22Rv1 (cell line): ENCODE data around the gene SLC16A5.

Source experiments
- H3K27ac ChIP-seq: fragments of 450-650 bp; 2 replicates; pipeline ENCODE4 v1.5.1; 2017
- CTCF ChIP-seq: fragments of 450-650 bp; IDR thresholded peaks from 2 replicates; pipeline ENCODE4 v1.5.1; 2017; ENCODE audit warnings: mild to moderate bottlenecking
- ZFX ChIP-seq: fragments of 450-650 bp; IDR thresholded peaks from 2 replicates; pipeline ENCODE4 v1.6.1; 2017; ENCODE audit warnings: antibody characterized with exemption, borderline replicate concordance

Gene SLC16A5

GRCh38 chr17:75102385-75102821 is 14.6 kb downstream of the SLC16A5 start:
- TF ChIP-seq CTCF (no peak), ZFX (no peak)

DNA sequence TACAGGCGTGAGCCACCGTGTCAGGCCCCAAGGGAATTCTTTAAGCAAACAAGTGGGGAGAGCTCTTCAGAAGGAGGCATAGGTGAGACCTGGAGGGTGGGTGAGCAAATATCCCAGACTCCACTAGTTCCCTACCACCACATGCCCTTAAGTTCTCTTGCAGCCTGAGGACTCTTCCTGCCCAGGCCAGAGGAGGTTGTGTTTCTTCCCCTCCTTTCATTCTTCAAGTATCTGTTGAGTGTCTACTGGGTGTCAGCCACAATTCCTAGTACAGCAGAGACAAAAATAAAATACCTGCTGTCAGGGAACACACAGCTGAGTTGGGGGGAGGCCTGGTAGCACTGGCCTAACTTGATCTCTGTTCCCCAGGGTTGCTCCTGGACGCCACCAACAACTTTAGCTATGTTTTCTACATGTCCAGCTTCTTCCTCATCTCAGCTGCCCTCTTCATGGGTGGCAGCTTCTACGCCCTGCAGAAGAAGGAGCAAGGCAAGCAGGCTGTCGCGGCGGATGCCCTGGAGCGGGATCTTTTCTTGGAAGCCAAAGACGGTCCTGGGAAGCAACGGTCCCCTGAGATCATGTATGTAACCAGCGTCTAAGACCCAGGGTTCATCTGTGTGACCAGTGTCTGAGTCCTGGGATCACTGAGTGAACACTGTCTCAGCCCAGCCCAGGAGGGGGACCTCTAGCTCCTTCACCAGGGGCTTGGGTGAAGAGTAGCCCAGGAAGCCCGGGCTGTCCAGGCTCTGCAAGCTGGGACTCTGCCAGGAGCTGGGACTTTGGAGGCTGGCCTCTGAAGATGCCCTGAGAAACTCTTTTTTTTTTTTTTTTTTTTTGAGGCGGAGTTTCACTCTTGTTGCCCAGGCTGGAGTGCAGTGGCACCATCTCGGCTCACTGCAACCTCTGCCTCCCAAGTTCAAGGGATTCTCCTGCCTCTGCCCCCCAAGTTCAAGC is 16.1 kb downstream of the SLC16A5 start:
- TF ChIP-seq ZFX: no peak
- no peak overlapping the region for H3K27ac ChIP-seq

More at GRCh38 chr17:75102385-75102821, 14.6 kb downstream of the SLC16A5 start:
- H3K27ac ChIP-seq: no peak overlapping the region

DNA sequence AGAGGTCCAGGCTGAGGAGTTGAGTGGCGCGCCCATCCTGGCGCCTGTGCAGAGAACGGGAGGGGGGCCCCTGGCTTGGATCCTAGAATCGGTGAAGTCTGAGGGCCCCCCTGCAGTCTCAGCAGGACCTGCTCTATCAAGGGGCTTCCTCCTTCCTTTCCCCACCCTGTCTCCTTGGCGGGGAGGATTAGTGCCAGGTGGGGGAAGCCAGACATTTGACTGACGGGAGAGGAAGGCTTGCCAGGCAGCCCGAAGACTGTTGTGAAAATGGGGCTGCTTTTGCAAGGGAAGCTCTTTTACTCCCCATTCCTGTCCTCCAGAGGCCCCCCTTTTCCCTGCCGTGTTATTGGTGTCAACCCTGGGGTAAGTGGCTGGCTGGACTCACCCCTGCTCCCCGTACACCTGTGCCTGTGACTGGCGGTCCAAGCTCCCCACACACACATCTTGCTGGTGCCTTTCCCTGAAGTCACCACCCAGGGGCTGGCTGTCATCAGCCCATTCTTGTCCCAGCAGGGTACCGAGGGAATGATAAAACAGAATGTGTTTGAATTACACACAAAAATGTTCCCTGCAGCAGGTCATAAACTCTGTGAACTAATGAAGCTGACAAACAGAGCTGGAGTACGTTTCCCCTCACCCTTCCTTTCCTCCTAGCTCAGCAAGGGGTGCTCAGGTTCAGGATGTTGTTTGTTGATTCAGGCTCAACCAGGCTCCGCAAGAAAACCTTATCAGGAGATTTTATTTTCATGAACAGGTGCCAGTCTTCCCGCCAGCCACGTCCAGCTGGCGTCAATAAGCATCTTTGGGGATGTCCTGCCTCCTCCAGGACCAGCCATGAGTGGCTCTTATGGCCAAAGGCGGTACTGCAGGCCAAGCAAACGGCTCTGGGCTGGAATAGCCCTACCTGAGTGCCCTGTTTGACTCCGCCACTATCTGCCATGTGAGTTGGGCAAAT is 17.6 kb downstream of the SLC16A5 start:
- peak overlapping the region; percentile 31; the same call in 1 of the 2 replicates for H3K27ac ChIP-seq
- TF ChIP-seq ZFX (no peak), CTCF (peak; percentile 83)

DNA sequence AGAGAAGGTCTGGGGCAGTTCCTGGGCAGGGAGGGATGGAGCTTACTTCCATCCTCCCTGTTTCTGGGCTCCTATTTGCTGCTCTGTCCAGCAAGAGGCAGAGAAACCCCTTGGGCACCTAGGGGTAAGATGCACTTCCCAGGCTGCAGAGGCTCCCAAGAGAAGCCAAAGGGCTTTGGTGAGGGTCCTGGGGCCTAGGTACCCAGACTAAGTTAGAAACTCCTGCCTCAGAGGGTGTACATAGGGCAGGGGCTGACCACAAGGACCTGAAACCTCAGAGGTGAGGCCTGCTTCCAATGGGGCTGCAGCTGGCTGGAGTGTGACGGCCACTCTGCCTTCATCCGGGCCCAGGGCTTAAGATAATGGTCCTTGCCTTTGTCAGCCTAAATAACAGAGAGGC is 20.4 kb downstream of the SLC16A5 start:
- no peak for TF ChIP-seq CTCF
- no peak for TF ChIP-seq ZFX
- no peak overlapping the region for H3K27ac ChIP-seq

DNA sequence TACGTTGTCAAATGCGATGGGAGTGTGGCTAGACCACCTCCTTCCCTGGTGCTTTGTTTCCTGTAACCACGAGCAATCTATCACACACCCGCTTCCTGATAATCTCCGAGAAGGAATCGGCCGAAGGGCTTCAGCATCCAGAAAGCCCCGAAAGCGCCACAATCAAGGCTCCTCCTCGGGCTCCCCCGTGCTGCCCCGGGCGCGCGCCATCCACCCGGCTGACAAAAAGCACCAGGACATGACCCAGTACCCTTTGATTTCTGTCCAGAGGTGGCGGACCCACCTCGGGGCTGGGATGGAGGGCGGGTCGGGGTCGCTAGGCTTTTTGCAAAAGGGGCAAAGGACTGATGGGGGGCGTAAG is 21.3 kb downstream of the SLC16A5 start:
- no peak overlapping the region for H3K27ac ChIP-seq
- TF ChIP-seq ZFX (no peak), CTCF (no peak)

DNA sequence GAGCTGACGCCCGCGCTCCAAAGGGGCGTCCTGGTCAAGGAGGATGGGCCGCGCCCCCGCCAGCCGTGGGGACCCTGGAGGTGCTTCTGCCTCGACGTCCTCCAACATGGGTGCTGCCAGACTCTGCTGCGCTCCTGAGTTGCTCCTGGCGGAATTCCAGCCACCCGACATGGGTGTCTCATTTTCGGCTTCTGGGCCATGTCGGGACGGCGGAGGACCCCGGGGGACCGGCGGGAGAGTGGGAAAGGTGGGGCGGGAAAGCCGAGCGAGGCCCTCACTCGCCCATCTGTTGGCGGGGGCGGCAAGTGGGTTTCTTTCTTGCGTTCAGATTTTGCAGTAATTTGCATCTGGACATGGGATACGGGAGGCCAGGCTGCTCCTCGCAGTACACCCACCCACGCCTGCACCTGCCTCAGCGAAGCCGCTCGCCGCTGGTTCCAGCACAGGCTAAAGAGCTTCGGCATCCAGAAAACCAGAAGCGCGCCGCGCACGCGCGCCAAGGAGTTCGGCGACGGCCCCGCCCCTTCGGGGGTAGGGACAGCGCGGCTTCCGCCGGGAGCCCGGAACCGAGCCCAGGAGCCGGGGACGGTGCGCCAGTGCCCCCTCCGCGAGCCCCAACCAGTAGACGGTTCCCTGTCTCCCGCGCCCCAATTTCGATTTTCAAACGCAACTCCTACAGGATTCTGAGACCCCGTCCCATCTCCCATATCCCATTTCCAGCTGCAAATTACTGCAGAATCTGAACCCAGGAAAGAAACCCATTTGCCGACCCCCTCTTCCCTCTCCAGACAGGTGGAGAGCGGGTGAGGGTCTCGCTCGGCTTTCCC is 21.9 kb downstream of the SLC16A5 start, which contains the start of gene ARMC7:
Gene ARMC7, plus strand, starts transcription at position 563 of the 827 bp plus-strand sequence. CDS start 320 bp downstream, outside the sequence.
- H3K27ac ChIP-seq: peak within 1 kb of the TSS; percentile 56

More for the DNA sequence above, 21.9 kb downstream of the SLC16A5 start, which contains the start of gene ARMC7:
- TF ChIP-seq ZFX (no peak), CTCF (no peak)
